ENCODE data around the gene PRLR.

DNA sequence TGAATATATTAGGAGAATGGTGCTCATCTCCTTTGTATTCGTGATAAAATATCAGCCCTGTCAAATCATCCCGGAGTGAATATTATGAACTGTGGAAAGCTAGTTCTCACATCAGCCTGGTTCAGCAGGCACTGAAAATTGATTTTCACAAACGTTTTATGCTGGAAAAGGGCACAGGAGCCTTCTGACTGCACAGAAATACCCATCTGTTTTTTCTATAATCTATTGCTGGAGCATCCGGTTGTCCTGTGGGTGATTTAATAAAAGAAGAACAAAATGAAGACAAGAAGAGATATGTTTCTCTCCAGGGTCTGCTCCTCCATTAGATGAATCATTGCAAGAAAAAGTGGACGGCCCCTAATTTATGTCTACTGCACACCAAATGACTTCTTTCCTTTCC is 85.3 kb downstream of the PRLR start:
- TF ChIP-seq, protein P1, sequence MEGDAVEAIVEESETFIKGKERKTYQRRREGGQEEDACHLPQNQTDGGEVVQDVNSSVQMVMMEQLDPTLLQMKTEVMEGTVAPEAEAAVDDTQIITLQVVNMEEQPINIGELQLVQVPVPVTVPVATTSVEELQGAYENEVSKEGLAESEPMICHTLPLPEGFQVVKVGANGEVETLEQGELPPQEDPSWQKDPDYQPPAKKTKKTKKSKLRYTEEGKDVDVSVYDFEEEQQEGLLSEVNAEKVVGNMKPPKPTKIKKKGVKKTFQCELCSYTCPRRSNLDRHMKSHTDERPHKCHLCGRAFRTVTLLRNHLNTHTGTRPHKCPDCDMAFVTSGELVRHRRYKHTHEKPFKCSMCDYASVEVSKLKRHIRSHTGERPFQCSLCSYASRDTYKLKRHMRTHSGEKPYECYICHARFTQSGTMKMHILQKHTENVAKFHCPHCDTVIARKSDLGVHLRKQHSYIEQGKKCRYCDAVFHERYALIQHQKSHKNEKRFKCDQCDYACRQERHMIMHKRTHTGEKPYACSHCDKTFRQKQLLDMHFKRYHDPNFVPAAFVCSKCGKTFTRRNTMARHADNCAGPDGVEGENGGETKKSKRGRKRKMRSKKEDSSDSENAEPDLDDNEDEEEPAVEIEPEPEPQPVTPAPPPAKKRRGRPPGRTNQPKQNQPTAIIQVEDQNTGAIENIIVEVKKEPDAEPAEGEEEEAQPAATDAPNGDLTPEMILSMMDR (IDR thresholded peaks at IDR 0.05; ENCODE audit: low read length) = no peak
- TF ChIP-seq EZH2 (optimal IDR thresholded peaks at IDR 0.05; ENCODE audit: low read depth, low read length) (no peak), EZH2phosphoT487 (IDR thresholded peaks at IDR 0.05; ENCODE audit: low read length) (no peak)

All from MM.1S (cell line).